Right lobe of liver (tissue), 6 donors: ENCODE measurements around the gene CTSA. TPM values are rescaled to one million over a fixed set of nuclear protein-coding genes. Genes with fewer than 3 reads are reported as not detected.

Experiments
- ATAC-seq, 4 donors: fragments of 200-7000 bp; cut with Tn5 transposase; one replicate each; pipeline ENCODE4 v1.9.1; 2020; ENCODE audit warnings: mild to moderate bottlenecking in 4 of 4, moderate library complexity in 4 of 4
- DNase-seq, 3 donors: peaks; one replicate each; pipeline ENCODE4 v3.0.0-alpha.2; 2020
- H3K27ac ChIP-seq, 3 donors: fragments of 200-600 bp; one replicate each; pipeline ENCODE4 v1.8.0; 2022
- H3K27me3 ChIP-seq, 2 donors: fragments of 200-600 bp; one replicate each; pipeline ENCODE4 v1.8.0; 2022
- H3K36me3 ChIP-seq, 4 donors: fragments of 200-600 bp; sonication (generic) in 1 of 4; one replicate each; pipeline versions ENCODE4 v1.5.1 to v1.8.0; 2017 to 2022; ENCODE audit warnings: control low read depth in 1 of 4
- H3K4me1 ChIP-seq, 4 donors: fragments of 200-600 bp; sonication (generic) in 1 of 4; one replicate each; pipeline versions ENCODE4 v1.5.1 to v1.8.0; 2017 to 2022; ENCODE audit warnings: control low read depth in 1 of 4
- H3K4me3 ChIP-seq, 3 donors: fragments of 200-600 bp; one replicate each; pipeline ENCODE4 v1.8.0; 2022
- H3K9me3 ChIP-seq, 4 donors: fragments of 200-600 bp; sonication (generic) in 1 of 4; one replicate each; pipeline versions ENCODE4 v1.5.1 to v1.8.0; 2017 to 2022; ENCODE audit warnings: control low read depth in 1 of 4
- POLR2A ChIP-seq: fragments of 450-650 bp; IDR thresholded peaks from one replicate; pipeline ENCODE4 v1.6.1; 2017; ENCODE audit warnings: antibody characterized with exemption, mild to moderate bottlenecking
- WGBS: methylation state at CpG from one replicate; pipeline ENCODE4 v1.1.6; 2018; ENCODE audit warnings: low coverage, low lambda C conversion rate; ENCODE audit not compliant: insufficient coverage; ENCODE audit errors: missing lambda C conversion rate; 5-methylcytosine and 5-hydroxymethylcytosine counted together
- intact Hi-C, 2 donors: fragments of 100-400 bp; cut with DNase I; formaldehyde crosslinking; loops; one replicate each; pipeline versions ENCODE4 v1.11.2 to v1.14.1; 2022
- total RNA-seq, 6 experiments: library from RNA; depleted of rRNA in 2 of 6; stranded (reverse); fragments of >200 nt in 2 of 6; fragmentation: NEBNext Ultra II Directional in 3 of 6; extraction: Animal tissue kit (Norgen Biotek cat#: 25700) in 3 of 6; gene quantifications; one replicate each; pipeline versions ENCODE4 v1.1.0 to v1.2.4, GENCODE V29; 2016 to 2023
- TF ChIP-seq, protein P1 (sequence below), 4 donors: fragments of 200-600 bp in 3 of 4; fragments of 450-650 bp in 1 of 4; IDR thresholded peaks; one replicate each; pipeline versions ENCODE4 v1.5.1 to v1.8.0; 2016 to 2022; ENCODE audit warnings: antibody characterized with exemption in 4 of 4, mild to moderate bottlenecking in 2 of 4
- donor health status: DM: no; HTN: yes; CAD: no.
- donor health status: DM: no; HTN: no; CAD: no.
- donor health status: DM: no; HTN: no; CAD: no.
- donor health status: DM: no; HTN: yes; CAD: no.
- donor health status: DM: no; HTN: yes; CAD: no.

The CTSA gene
- total RNA-seq, 6 experiments from 2014 or later, result 54.4 to 194 (median 134) TPM

DNA sequence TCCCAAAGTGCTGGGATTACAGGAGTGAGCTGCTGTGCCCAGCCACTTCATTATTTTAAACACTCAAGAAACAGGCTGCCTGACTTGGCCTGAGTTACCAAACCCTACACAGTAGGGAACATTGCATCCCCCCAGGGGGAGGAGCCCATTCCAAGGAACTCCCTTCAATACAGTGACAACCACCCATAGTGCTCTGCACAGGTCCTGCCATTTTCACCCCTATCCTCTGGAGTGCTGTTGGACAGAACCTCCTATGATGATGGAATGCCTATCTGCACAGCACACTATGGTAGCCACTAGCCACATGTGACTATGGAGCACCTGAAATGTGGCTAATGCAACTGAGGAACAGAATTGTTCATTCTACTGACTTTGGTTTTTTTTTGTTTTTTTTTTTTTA, 45.7 kb upstream of the CTSA start:
- Histone ChIP-seq H3K27me3 (no peaks in the 10 kb centered on the region), H3K4me1 (no peaks in the 10 kb centered on the region), H3K4me3 (no peak overlapping the region), H3K27ac (no peak overlapping the region), H3K9me3 (no peaks in the 10 kb centered on the region), H3K36me3 (peaks cover 0 to 62% (median 15%) of the 10 kb centered on the region in 4 donors)
- ATAC-seq (no peak), DNase-seq (no peak)
- TF ChIP-seq, protein P1, sequence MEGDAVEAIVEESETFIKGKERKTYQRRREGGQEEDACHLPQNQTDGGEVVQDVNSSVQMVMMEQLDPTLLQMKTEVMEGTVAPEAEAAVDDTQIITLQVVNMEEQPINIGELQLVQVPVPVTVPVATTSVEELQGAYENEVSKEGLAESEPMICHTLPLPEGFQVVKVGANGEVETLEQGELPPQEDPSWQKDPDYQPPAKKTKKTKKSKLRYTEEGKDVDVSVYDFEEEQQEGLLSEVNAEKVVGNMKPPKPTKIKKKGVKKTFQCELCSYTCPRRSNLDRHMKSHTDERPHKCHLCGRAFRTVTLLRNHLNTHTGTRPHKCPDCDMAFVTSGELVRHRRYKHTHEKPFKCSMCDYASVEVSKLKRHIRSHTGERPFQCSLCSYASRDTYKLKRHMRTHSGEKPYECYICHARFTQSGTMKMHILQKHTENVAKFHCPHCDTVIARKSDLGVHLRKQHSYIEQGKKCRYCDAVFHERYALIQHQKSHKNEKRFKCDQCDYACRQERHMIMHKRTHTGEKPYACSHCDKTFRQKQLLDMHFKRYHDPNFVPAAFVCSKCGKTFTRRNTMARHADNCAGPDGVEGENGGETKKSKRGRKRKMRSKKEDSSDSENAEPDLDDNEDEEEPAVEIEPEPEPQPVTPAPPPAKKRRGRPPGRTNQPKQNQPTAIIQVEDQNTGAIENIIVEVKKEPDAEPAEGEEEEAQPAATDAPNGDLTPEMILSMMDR (IDR thresholded peaks at IDR 0.05), result no peak
- TF ChIP-seq POLR2A, result no peak
- intact Hi-C loops, result no loop called here

DNA sequence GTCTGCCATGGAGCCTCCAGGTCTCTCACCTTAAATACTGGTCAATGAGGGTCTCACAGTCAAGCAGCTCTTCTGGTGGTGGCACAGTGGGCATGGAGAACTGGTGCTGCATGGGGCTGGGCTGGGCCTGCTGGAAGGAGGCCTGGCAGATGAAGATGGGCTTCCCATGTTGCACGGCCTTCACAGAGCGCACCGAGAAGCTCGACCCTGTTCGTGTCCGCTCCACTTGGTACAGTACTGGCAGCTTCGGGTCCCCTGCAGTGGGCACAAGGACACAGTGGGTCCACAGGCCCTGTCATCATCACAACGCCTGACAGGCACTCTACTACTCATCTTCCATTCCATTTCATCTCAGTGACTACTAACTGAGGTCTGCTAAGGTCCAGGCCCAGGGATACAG, 42.7 kb upstream of the CTSA start:
- intact Hi-C loops, result no loop called here
- DNase-seq, result no peak
- no peak overlapping the region for H3K27ac ChIP-seq
- H3K9me3 ChIP-seq, result no peaks in the 10 kb centered on the region
- no CpG with 5 or more reads among the region's 8 CpGs for WGBS
- H3K4me1 ChIP-seq, result no peaks in the 10 kb centered on the region
- no peaks in the 10 kb centered on the region for H3K27me3 ChIP-seq
- no peak for TF ChIP-seq POLR2A
- TF ChIP-seq, protein P1 (IDR thresholded peaks at IDR 0.05), result no peak
- H3K36me3 ChIP-seq, result peaks cover 0 to 45% (median 12%) of the 10 kb centered on the region in 4 donors
- H3K4me3 ChIP-seq, result no peak overlapping the region
- peak in 1 of 4 donors; percentile 17 for ATAC-seq

DNA sequence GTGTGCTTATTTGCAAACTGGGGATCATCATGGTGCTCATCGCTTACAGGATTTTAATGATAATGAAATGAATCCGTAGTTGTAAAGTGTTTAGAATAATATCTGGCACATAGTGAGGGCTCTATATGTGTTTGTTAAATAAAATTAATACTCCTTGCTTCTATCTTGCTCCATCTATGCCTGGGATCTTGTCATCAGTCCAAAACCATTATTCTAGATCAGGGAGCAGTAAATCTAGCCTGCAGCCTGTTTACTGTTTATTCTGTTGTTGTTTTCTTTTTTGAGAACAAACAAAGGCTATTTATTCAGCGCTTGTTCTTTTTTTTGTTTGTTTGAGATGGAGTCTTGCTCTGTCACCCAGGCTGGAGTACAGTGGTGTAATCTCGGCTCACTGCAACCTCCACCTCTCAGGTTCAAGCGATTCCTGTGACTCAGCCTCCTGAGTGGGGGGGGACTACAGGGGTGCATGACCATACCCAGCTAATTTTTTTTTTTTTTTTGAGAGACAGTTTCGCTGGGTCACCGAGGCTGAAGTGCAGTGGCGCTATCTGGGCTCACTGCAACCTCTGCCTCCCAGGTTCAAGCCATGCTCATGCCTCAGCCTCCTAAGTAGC, 42.1 kb upstream of the CTSA start:
- 91% methylated on average over 8 of the region's 8 CpGs for WGBS
- Histone ChIP-seq H3K27ac (no peak overlapping the region), H3K4me1 (no peaks in the 10 kb centered on the region), H3K9me3 (no peaks in the 10 kb centered on the region), H3K4me3 (no peak overlapping the region), H3K27me3 (no peaks in the 10 kb centered on the region), H3K36me3 (peaks cover 0 to 38% (median 10%) of the 10 kb centered on the region in 4 donors)
- intact Hi-C loops, result no loop called here
- DNase-seq (no peak), ATAC-seq (no peak)
- TF ChIP-seq POLR2A, result no peak
- TF ChIP-seq, protein P1 (IDR thresholded peaks at IDR 0.05), result no peak

DNA sequence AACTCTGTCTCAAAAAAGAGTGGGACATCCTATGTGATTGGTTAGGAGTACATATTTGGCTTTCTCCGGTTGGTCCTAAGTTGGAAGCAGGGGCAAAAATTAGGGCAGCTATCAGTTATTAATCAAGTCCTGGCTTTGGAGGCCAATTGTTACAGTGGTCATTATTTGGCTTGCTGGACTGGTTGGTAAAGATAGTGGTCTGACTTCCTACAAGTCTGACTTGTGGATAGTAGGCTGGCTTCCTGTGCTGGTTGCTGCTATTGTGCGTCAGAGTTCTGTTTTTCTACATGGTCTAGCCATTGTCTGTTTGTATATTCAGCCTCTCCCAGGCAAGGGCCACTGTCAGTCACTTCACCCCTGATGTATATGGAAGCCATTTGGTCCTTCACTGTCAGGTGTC, 40.9 kb upstream of the CTSA start:
- H3K27ac ChIP-seq, result no peak overlapping the region
- no peak for ATAC-seq
- no peak for TF ChIP-seq POLR2A
- TF ChIP-seq, protein P1 (IDR thresholded peaks at IDR 0.05), result no peak
- H3K4me3 ChIP-seq, result no peak overlapping the region
- peaks cover 0 to 29% (median 4%) of the 10 kb centered on the region in 4 donors for H3K36me3 ChIP-seq
- 92% methylated on average over 2 of the region's 2 CpGs for WGBS
- H3K4me1 ChIP-seq, result peaks cover 0 to 3% (median 0%) of the 10 kb centered on the region in 4 donors
- no peak for DNase-seq
- intact Hi-C loops, result no loop called here
- no peaks in the 10 kb centered on the region for H3K27me3 ChIP-seq
- H3K9me3 ChIP-seq, result no peaks in the 10 kb centered on the region
